SK-N-SH treated with all-trans-retinoic acid at 6 μM for 48 hours (cell line): ENCODE results near the gene LUC7L.
"Not testable (repeated sequence)": the region's sequence is repeated elsewhere in the genome, so short reads cannot be mapped to it uniquely, and the experiment has no call there.

ENCODE experiments used
- ATAC-seq: fragments of 200-7000 bp; cut with Tn5 transposase; 3 replicates; pipeline ENCODE4 v1.9.1; 2020; ENCODE audit warnings: mild to moderate bottlenecking, moderate library complexity
- CSDC2 ChIP-seq: fragments of 250-450 bp; sonication (Bioruptor Pico); IDR thresholded peaks from 2 replicates; pipeline ENCODE4 v1.5.0; 2020; ENCODE audit warnings: mild to moderate bottlenecking, moderate library complexity
- ESRRG ChIP-seq: fragments of 250-450 bp; sonication (Bioruptor Pico); IDR thresholded peaks from 2 replicates; pipeline ENCODE4 v1.6.1; 2021; ENCODE audit warnings: mild to moderate bottlenecking
- GLIS3 ChIP-seq: fragments of 250-450 bp; sonication (Bioruptor Pico); IDR thresholded peaks from 2 replicates; pipeline ENCODE4 v1.5.0; 2020; ENCODE audit warnings: mild to moderate bottlenecking, moderate library complexity
- ISL1 ChIP-seq: fragments of 250-450 bp; sonication (Bioruptor Pico); IDR thresholded peaks from 2 replicates; pipeline ENCODE4 v2.1.2; 2022; ENCODE audit warnings: mild to moderate bottlenecking, moderate library complexity
- OSR1 ChIP-seq: fragments of 250-450 bp; sonication (Bioruptor Pico); IDR thresholded peaks from 2 replicates; pipeline ENCODE4 v1.8.0; 2022; ENCODE audit warnings: moderate library complexity, mild to moderate bottlenecking, inconsistent platforms
- PPARA ChIP-seq: fragments of 250-450 bp; sonication (Bioruptor Pico); IDR thresholded peaks from 2 replicates; pipeline ENCODE4 v1.5.0; 2020; ENCODE audit warnings: mild to moderate bottlenecking, borderline replicate concordance
- RARB ChIP-seq: fragments of 250-450 bp; sonication (Bioruptor Pico); IDR thresholded peaks from 2 replicates; pipeline ENCODE4 v1.8.0; 2021; ENCODE audit warnings: mild to moderate bottlenecking, moderate library complexity
- TCF4 ChIP-seq: fragments of 250-450 bp; sonication (Bioruptor Pico); IDR thresholded peaks from 2 replicates; pipeline ENCODE4 v1.8.0; 2021; ENCODE audit warnings: mild to moderate bottlenecking, moderate library complexity, borderline replicate concordance
- TOX ChIP-seq: fragments of 250-450 bp; sonication (Bioruptor Pico); IDR thresholded peaks from 2 replicates; pipeline ENCODE4 v1.8.0; 2021; ENCODE audit warnings: mild to moderate bottlenecking, moderate library complexity, borderline replicate concordance
- ZFP3 ChIP-seq: fragments of 250-450 bp; sonication (Bioruptor Pico); IDR thresholded peaks from 2 replicates; pipeline ENCODE4 v1.5.0; 2020; ENCODE audit warnings: mild to moderate bottlenecking, moderate library complexity
- ZFP30 ChIP-seq: fragments of 450-650 bp; formaldehyde crosslinking; IDR thresholded peaks from 2 replicates; pipeline ENCODE4 v1.5.0; 2022; ENCODE audit warnings: mild to moderate bottlenecking, moderate library complexity
- ZNF565 ChIP-seq: fragments of 450-650 bp; formaldehyde crosslinking; conservative IDR thresholded peaks from 2 replicates; pipeline ENCODE4 v1.5.0; 2020; ENCODE audit warnings: low read depth, mild to moderate bottlenecking, moderate library complexity
- ZNF70 ChIP-seq: fragments of 450-650 bp; formaldehyde crosslinking; IDR thresholded peaks from 2 replicates; pipeline ENCODE4 v1.5.0; 2020; ENCODE audit warnings: mild to moderate bottlenecking, moderate library complexity
- ZNF8 ChIP-seq: fragments of 450-650 bp; formaldehyde crosslinking; IDR thresholded peaks from 2 replicates; pipeline ENCODE4 v1.5.0; 2020; ENCODE audit warnings: mild to moderate bottlenecking, moderate library complexity
- TF ChIP-seq, protein P1 (sequence below): fragments of 250-450 bp; sonication (Bioruptor Pico); IDR thresholded peaks from 2 replicates; pipeline ENCODE4 v1.8.0; 2021; ENCODE audit warnings: low read depth, mild to moderate bottlenecking, moderate library complexity, borderline replicate concordance
- TF ChIP-seq, protein P2 (sequence below): fragments of 250-450 bp; sonication (Bioruptor Pico); IDR thresholded peaks from 2 replicates; pipeline ENCODE4 v1.5.1; 2021; ENCODE audit warnings: mild to moderate bottlenecking, moderate library complexity
- TF ChIP-seq, protein P3 (sequence below): fragments of 250-450 bp; sonication (Bioruptor Pico); IDR thresholded peaks from 2 replicates; pipeline ENCODE4 v1.5.0; 2020; ENCODE audit warnings: mild to moderate bottlenecking, moderate library complexity

LUC7L gene

DNA sequence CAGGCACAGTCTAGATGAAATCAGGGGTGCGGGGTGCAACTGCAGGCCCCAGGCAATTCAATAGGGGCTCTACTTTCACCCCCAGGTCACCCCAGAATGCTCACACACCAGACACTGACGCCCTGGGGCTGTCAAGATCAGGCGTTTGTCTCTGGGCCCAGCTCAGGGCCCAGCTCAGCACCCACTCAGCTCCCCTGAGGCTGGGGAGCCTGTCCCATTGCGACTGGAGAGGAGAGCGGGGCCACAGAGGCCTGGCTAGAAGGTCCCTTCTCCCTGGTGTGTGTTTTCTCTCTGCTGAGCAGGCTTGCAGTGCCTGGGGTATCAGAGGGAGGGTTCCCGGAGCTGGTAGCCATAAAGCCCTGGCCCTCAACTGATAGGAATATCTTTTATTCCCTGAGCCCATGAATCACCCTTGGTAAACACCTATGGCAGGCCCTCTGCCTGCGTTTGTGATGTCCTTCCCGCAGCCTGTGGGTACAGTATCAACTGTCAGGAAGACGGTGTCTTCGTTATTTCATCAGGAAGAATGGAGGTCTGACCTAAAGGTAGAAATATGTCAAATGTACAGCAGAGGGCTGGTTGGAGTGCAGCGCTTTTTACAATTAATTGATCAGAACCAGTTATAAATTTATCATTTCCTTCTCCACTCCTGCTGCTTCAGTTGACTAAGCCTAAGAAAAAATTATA, 51.1 kb downstream of the LUC7L start:
- no peak for ATAC-seq
- TF ChIP-seq CSDC2 (CRISPR knock-in tag) = no peak
- no peak for TF ChIP-seq ZFP3 (CRISPR knock-in tag)
- no peak for TF ChIP-seq ZNF70 (CRISPR knock-in tag)
- TF ChIP-seq TCF4 (CRISPR knock-in tag) = no peak

DNA sequence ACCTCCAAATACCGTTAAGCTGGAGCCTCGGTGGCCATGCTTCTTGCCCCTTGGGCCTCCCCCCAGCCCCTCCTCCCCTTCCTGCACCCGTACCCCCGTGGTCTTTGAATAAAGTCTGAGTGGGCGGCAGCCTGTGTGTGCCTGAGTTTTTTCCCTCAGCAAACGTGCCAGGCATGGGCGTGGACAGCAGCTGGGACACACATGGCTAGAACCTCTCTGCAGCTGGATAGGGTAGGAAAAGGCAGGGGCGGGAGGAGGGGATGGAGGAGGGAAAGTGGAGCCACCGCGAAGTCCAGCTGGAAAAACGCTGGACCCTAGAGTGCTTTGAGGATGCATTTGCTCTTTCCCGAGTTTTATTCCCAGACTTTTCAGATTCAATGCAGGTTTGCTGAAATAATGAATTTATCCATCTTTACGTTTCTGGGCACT, 51.8 kb downstream of the LUC7L start:
- TF ChIP-seq TCF4 (CRISPR knock-in tag) (no peak), OSR1 (CRISPR knock-in tag) (no peak), ZFP30 (no peak), ZNF8 (CRISPR knock-in tag) (no peak), PPARA (CRISPR knock-in tag) (no peak), TOX (CRISPR knock-in tag) (no peak), GLIS3 (CRISPR knock-in tag) (no peak), ISL1 (CRISPR knock-in tag) (no peak), ZFP3 (CRISPR knock-in tag) (no peak), ZNF565 (no peak), RARB (no peak)
- TF ChIP-seq, protein P1, sequence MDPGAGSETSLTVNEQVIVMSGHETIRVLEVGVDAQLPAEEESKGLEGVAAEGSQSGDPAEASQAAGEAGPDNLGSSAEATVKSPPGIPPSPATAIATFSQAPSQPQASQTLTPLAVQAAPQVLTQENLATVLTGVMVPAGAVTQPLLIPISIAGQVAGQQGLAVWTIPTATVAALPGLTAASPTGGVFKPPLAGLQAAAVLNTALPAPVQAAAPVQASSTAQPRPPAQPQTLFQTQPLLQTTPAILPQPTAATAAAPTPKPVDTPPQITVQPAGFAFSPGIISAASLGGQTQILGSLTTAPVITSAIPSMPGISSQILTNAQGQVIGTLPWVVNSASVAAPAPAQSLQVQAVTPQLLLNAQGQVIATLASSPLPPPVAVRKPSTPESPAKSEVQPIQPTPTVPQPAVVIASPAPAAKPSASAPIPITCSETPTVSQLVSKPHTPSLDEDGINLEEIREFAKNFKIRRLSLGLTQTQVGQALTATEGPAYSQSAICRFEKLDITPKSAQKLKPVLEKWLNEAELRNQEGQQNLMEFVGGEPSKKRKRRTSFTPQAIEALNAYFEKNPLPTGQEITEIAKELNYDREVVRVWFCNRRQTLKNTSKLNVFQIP (CRISPR knock-in tag) = no peak
- TF ChIP-seq, protein P2, sequence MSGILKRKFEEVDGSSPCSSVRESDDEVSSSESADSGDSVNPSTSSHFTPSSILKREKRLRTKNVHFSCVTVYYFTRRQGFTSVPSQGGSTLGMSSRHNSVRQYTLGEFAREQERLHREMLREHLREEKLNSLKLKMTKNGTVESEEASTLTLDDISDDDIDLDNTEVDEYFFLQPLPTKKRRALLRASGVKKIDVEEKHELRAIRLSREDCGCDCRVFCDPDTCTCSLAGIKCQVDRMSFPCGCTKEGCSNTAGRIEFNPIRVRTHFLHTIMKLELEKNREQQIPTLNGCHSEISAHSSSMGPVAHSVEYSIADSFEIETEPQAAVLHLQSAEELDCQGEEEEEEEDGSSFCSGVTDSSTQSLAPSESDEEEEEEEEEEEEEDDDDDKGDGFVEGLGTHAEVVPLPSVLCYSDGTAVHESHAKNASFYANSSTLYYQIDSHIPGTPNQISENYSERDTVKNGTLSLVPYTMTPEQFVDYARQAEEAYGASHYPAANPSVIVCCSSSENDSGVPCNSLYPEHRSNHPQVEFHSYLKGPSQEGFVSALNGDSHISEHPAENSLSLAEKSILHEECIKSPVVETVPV = no peak
- TF ChIP-seq, protein P3, sequence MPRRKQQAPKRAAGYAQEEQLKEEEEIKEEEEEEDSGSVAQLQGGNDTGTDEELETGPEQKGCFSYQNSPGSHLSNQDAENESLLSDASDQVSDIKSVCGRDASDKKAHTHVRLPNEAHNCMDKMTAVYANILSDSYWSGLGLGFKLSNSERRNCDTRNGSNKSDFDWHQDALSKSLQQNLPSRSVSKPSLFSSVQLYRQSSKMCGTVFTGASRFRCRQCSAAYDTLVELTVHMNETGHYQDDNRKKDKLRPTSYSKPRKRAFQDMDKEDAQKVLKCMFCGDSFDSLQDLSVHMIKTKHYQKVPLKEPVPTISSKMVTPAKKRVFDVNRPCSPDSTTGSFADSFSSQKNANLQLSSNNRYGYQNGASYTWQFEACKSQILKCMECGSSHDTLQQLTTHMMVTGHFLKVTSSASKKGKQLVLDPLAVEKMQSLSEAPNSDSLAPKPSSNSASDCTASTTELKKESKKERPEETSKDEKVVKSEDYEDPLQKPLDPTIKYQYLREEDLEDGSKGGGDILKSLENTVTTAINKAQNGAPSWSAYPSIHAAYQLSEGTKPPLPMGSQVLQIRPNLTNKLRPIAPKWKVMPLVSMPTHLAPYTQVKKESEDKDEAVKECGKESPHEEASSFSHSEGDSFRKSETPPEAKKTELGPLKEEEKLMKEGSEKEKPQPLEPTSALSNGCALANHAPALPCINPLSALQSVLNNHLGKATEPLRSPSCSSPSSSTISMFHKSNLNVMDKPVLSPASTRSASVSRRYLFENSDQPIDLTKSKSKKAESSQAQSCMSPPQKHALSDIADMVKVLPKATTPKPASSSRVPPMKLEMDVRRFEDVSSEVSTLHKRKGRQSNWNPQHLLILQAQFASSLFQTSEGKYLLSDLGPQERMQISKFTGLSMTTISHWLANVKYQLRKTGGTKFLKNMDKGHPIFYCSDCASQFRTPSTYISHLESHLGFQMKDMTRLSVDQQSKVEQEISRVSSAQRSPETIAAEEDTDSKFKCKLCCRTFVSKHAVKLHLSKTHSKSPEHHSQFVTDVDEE (CRISPR knock-in tag) = no peak
- ATAC-seq = no peak

DNA sequence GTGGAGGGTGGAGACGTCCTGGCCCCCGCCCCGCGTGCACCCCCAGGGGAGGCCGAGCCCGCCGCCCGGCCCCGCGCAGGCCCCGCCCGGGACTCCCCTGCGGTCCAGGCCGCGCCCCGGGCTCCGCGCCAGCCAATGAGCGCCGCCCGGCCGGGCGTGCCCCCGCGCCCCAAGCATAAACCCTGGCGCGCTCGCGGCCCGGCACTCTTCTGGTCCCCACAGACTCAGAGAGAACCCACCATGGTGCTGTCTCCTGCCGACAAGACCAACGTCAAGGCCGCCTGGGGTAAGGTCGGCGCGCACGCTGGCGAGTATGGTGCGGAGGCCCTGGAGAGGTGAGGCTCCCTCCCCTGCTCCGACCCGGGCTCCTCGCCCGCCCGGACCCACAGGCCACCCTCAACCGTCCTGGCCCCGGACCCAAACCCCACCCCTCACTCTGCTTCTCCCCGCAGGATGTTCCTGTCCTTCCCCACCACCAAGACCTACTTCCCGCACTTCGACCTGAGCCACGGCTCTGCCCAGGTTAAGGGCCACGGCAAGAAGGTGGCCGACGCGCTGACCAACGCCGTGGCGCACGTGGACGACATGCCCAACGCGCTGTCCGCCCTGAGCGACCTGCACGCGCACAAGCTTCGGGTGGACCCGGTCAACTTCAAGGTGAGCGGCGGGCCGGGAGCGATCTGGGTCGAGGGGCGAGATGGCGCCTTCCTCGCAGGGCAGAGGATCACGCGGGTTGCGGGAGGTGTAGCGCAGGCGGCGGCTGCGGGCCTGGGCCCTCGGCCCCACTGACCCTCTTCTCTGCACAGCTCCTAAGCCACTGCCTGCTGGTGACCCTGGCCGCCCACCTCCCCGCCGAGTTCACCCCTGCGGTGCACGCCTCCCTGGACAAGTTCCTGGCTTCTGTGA, 52.5 kb downstream of the LUC7L start, which contains the start of gene HBA1:
HBA1 (plus strand) TSS at position 204 of the 906 bp plus-strand sequence; CDS start at position 241, 37 bp downstream.
- not testable (repeated sequence) for ATAC-seq

DNA sequence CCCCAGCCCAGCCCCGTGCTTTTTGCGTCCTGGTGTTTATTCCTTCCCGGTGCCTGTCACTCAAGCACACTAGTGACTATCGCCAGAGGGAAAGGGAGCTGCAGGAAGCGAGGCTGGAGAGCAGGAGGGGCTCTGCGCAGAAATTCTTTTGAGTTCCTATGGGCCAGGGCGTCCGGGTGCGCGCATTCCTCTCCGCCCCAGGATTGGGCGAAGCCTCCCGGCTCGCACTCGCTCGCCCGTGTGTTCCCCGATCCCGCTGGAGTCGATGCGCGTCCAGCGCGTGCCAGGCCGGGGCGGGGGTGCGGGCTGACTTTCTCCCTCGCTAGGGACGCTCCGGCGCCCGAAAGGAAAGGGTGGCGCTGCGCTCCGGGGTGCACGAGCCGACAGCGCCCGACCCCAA, 53.2 kb downstream of the LUC7L start:
- ATAC-seq = not testable (repeated sequence)

DNA sequence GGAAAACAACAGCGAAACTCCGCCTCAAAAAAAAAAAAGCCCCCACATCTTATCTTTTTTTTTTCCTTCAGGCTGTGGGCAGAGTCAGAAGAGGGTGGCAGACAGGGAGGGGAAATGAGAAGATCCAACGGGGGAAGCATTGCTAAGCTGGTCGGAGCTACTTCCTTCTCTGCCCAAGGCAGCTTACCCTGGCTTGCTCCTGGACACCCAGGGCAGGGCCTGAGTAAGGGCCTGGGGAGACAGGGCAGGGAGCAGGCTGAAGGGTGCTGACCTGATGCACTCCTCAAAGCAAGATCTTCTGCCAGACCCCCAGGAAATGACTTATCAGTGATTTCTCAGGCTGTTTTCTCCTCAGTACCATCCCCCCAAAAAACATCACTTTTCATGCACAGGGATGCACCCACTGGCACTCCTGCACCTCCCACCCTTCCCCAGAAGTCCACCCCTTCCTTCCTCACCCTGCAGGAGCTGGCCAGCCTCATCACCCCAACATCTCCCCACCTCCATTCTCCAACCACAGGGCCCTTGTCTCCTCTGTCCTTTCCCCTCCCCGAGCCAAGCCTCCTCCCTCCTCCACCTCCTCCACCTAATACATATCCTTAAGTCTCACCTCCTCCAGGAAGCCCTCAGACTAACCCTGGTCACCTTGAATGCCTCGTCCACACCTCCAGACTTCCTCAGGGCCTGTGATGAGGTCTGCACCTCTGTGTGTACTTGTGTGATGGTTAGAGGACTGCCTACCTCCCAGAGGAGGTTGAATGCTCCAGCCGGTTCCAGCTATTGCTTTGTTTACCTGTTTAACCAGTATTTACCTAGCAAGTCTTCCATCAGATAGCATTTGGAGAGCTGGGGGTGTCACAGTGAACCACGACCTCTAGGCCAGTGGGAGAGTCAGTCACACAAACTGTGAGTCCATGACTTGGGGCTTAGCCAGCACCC, 54.0 kb downstream of the LUC7L start:
- ATAC-seq = no peak

More for the DNA sequence above, 54.0 kb downstream of the LUC7L start:
- TF ChIP-seq ZFP3 (CRISPR knock-in tag) (no peak), ISL1 (CRISPR knock-in tag) (no peak), ESRRG (CRISPR knock-in tag) (no peak), ZNF70 (CRISPR knock-in tag) (no peak), ZNF8 (CRISPR knock-in tag) (no peak)
- TF ChIP-seq, protein P3 (CRISPR knock-in tag) = no peak
- TF ChIP-seq, protein P2 = no peak
